GM12892 (cell line): Measurements from ENCODE around the gene MKRN2OS.

Source experiments
- POLR2A ChIP-seq: IDR thresholded peaks from 2 replicates; pipeline ENCODE4 v1.6.1; 2011; ENCODE audit warnings: low read depth, low read length, control low read depth
- POLR2AphosphoS5 ChIP-seq: IDR thresholded peaks from 2 replicates; pipeline ENCODE4 v1.6.1; 2011; ENCODE audit warnings: low read depth, low read length, control low read depth

- TF ChIP-seq POLR2A, result no peak
- no peak for TF ChIP-seq POLR2AphosphoS5
These were observed 437 bp downstream of the MKRN2OS start for GRCh38 chr3:12544652-12545472.
